ENCODE results near the gene XG. TPM values are rescaled to one million over a fixed set of nuclear protein-coding genes. Genes with fewer than 3 reads are reported as not detected.
"Not testable (repeated sequence)": the region's sequence is repeated elsewhere in the genome, so short reads cannot be mapped to it uniquely, and the experiment has no call there.

XG gene
- total RNA-seq, 1 donor from 2014 or later, result 0.41 TPM

- intact Hi-C loops (cut with DNase I), result no loop called here
Measured at GRCh38 chrX:2765549-2765830, 13.7 kb downstream of the XG start.

GRCh38 chrX:2766906-2767305, 15.1 kb downstream of the XG start:
- Histone ChIP-seq H3K9me3 (no peaks in the 10 kb centered on the region), H3K27me3 (ENCODE audit: low read depth) (no peaks in the 10 kb centered on the region), H3K27ac (peak overlapping the region; percentile 53), H3K4me3 (no peak overlapping the region), H3K36me3 (no peaks in the 10 kb centered on the region), H3K4me1 (no peaks in the 10 kb centered on the region)
- no peak for TF ChIP-seq CTCF (IDR thresholded peaks at IDR 0.05)
- intact Hi-C loops (cut with DNase I), result no loop called here
- DNase-seq (no peak), ATAC-seq (no peak)

More at GRCh38 chrX:2765549-2765830, 13.7 kb downstream of the XG start:
- no peak for TF ChIP-seq CTCF (IDR thresholded peaks at IDR 0.05)
- H3K9me3 ChIP-seq, result no peaks in the 10 kb centered on the region
- no peak overlapping the region for H3K4me3 ChIP-seq
- H3K4me1 ChIP-seq, result no peaks in the 10 kb centered on the region
- ATAC-seq (no peak), DNase-seq (no peak)
- H3K27ac ChIP-seq, result no peak overlapping the region
- H3K27me3 ChIP-seq (ENCODE audit: low read depth), result no peaks in the 10 kb centered on the region
- no peaks in the 10 kb centered on the region for H3K36me3 ChIP-seq

- no peaks in the 10 kb centered on the region for H3K36me3 ChIP-seq
- TF ChIP-seq CTCF (IDR thresholded peaks at IDR 0.05), result no peak
- no peak overlapping the region for H3K4me3 ChIP-seq
- peak overlapping the region; percentile 53 for H3K27ac ChIP-seq
- H3K27me3 ChIP-seq (ENCODE audit: low read depth), result no peaks in the 10 kb centered on the region
- DNase-seq (peak; percentile 65), ATAC-seq (peak; percentile 94 to 97)
- no peaks in the 10 kb centered on the region for H3K9me3 ChIP-seq
- no peaks in the 10 kb centered on the region for H3K4me1 ChIP-seq
- intact Hi-C loops (cut with DNase I), result no loop called here
Measured at GRCh38 chrX:2767631-2768455, 16.0 kb downstream of the XG start.

- intact Hi-C loops (cut with DNase I), result no loop called here
- no peak for TF ChIP-seq CTCF (IDR thresholded peaks at IDR 0.05)
- Histone ChIP-seq H3K36me3 (no peaks in the 10 kb centered on the region), H3K27ac (no peak overlapping the region), H3K27me3 (ENCODE audit: low read depth) (no peaks in the 10 kb centered on the region), H3K4me1 (no peaks in the 10 kb centered on the region), H3K4me3 (no peak overlapping the region), H3K9me3 (no peaks in the 10 kb centered on the region)
- ATAC-seq, result no peak
- no peak for DNase-seq
Measured at GRCh38 chrX:2769615-2770014, 17.8 kb downstream of the XG start.

- H3K4me3 ChIP-seq; H3K9me3 ChIP-seq; H3K4me1 ChIP-seq; ATAC-seq; intact Hi-C loops (cut with DNase I); DNase-seq; H3K27me3 ChIP-seq (ENCODE audit: low read depth); H3K27ac ChIP-seq; H3K36me3 ChIP-seq: not testable (repeated sequence)
Measured at GRCh38 chrX:2773166-2774055, 21.6 kb downstream of the XG start.

- no peak for TF ChIP-seq CTCF (IDR thresholded peaks at IDR 0.05)
- Histone ChIP-seq H3K36me3 (no peaks in the 10 kb centered on the region), H3K4me3 (no peak overlapping the region), H3K27ac (no peak overlapping the region), H3K9me3 (peaks cover 4% of the 10 kb centered on the region), H3K27me3 (ENCODE audit: low read depth) (no peaks in the 10 kb centered on the region), H3K4me1 (no peaks in the 10 kb centered on the region)
- no peak for DNase-seq
- ATAC-seq, result no peak
- intact Hi-C loops (cut with DNase I), result no loop called here
Measured at GRCh38 chrX:2774057-2774456, 22.2 kb downstream of the XG start.

Measured in lower lobe of right lung (tissue), 2 donors.